Stromal cell of bone marrow (primary cell): ENCODE results near the gene CDH13.

Source experiments
- DNase-seq: peaks from one replicate; pipeline ENCODE4 v3.0.0-alpha.2; 2012; ENCODE audit warnings: low read depth

Gene CDH13

DNA sequence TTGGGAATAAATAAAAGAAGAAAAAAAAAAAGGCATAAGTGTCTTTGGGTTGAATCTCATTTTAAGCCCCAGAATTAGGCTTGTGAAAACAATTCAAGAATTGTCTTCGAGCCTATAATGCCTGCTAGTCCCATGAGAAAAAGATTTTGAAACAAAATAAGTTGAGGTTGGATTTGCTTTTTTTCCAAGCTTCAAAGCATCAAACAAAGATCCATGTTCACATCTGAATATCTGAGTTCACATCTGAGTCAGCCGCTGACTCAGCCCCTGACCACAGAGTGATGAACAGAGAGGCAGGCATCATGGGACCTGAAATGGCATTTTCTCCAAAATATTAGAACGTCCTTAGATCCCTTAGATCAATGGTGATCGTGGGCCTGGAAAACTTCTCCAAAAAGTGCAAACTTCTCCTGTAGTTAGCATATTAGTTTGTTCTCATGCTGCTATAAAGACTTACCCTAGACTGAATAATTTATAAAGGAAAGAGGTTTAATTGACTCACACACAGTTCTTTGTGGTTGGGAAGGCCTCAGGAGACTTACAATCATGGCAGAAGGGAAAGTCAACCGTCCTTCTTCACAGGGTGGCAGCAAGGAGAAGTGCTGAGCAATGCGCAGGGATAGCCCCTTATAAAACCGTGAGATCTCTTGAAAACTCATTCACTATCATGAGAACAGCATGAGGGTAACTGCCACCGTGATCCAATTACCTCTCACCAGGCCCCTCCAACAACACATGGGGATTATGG, 886.4 kb downstream of the CDH13 start:
- DNase-seq = peak; percentile 95

DNA sequence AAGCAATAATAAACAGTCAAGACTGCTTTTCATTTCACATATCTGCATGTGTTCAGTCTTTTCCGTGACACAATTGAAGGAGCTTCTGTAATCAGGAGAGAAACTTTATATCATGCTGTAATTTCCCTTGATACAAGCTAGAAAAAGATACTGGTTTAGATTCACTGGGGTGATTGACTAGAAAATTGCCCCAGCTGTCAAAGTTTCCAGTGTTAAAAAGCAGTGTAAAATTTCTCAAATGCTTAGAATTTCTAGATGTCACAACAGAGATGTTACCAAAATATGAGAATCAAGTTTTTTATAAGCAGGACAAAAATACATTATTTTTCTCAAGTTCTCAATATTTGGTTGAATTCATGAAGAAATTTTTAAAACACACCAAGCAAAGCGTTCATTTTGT, 888.6 kb downstream of the CDH13 start:
- no peak for DNase-seq

GRCh38 chr16:83516931-83517330, 890.2 kb downstream of the CDH13 start:
- no peak for DNase-seq

GRCh38 chr16:83517398-83517797, 890.6 kb downstream of the CDH13 start:
- no peak for DNase-seq

- no peak for DNase-seq
Observed at GRCh38 chr16:83520596-83520995, 893.8 kb downstream of the CDH13 start.

- DNase-seq = peak; percentile 59
Observed at GRCh38 chr16:83530293-83530692, 903.5 kb downstream of the CDH13 start.

GRCh38 chr16:83532634-83533033, 905.9 kb downstream of the CDH13 start:
- no peak for DNase-seq

GRCh38 chr16:83533193-83533592, 906.4 kb downstream of the CDH13 start:
- peak; percentile 24 for DNase-seq

GRCh38 chr16:83538707-83539106, 911.9 kb downstream of the CDH13 start:
- no peak for DNase-seq

DNA sequence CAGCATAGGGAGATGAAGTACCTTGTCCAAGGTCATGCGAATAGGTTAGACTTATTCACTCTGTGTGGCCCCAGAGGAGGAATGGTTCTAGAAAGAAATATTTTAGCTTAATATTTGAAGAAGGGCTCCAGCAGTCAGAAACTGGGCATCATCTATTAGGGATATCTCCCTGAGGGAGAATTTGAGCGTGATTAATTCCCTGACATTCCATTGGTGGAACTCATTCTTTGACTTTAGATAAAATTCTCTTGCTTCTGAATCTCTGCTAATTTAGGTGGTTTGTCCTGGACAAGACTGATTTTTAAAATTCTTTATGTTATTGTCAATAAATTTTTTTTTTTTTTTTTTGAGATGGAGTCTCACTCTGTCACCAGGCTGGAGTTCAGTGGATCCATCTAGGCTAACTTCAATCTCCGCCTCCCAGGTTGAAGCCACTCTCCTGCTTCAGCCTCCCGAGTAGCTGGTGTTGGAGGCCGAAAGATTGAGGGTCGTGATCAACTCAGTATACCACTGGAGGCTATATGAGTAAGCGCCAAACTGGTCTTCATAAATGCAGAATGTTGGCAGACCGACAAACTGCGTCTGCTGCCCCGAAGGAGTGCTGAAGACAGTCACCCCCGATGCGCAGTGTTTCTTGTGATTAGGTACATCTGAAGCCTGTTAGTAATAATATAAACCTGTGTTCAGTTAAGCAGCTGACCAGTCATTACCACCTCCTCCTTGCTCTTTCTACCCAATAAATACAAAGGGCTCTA, 913.1 kb downstream of the CDH13 start:
- DNase-seq = no peak

GRCh38 chr16:83541231-83541630, 914.5 kb downstream of the CDH13 start:
- DNase-seq = no peak

DNA sequence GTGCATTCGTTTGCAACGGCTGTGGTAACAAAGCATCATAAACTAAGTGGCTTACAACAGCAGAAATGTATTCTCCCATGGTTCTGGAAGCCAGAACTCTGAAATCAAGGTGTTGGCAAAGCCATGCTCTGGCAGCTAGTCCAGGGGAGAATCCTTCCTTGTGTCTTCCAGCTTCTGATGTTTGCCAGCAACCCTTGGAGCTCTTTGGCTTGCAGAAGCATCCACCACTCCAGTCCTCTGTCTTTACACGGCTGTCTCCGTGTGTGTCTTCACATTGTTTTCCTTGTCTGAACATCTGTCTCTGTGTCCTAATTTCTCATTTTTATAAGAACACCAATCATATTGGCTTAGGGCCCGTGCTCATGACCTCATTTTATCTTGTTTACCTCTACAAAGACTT, 915.7 kb downstream of the CDH13 start:
- no peak for DNase-seq

- DNase-seq = no peak
Observed at GRCh38 chr16:83549316-83550182, 922.8 kb downstream of the CDH13 start.

GRCh38 chr16:83550183-83550569, 923.4 kb downstream of the CDH13 start:
- DNase-seq = no peak

DNA sequence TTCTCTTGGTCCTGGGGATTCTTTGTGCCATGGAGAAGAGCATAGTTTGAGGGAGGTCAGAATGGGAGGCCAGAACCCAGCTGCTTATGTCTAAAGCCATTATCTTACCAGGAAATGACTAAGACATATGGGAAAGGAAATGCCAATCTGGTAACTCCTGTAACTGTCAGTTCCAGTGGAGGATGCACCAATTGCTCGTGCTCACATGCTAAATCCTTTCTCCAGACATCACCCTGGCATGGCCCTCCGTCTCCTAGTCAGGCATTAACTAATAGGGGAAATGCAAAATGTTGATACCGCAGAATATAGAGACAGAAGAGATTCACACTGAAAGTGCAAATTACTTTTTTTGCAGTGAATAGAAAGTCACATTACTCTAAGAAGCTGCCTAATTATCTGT, 925.5 kb downstream of the CDH13 start:
- peak; percentile 14 for DNase-seq

GRCh38 chr16:83552930-83553329, 926.2 kb downstream of the CDH13 start:
- DNase-seq = no peak

DNA sequence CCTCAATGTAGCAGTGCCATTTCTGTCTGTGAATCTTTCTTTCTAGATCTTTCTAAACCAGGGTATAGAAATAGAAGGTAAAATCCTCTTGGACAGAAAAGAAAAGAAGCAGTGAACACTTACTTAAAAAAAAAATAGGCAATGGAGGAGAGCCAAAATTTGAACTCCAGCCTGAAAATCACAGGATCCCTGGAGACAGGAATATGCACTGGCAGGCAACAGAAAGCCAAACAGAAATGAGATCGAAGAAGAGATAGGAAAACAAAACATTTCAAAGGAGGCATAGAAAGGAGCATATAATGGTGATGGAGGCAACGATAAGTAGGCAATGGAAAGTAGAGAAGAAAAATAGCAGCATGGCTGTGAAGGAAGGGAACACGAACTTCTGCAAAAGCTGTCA, 927.3 kb downstream of the CDH13 start:
- peak; percentile 21 for DNase-seq

DNA sequence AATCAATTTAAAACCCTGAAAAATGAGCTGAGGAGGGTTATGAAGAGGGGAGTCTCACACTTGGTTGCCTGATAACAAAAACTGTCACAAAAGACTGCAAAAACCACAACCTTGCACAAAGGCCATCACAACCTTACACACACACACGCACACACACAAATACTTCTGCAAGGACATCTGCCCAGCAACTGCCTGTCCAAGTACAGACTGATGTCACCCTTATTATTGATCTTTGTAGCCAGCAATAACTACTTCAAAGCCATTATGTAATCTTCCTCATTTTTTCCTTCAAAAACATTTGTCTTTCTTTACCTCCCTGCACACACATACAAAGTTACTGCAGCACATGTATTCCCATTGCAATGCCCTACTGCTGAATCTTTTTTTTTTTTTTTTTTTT, 927.8 kb downstream of the CDH13 start:
- no peak for DNase-seq

- DNase-seq = no peak
Observed at GRCh38 chr16:83561876-83562275, 935.1 kb downstream of the CDH13 start.

DNA sequence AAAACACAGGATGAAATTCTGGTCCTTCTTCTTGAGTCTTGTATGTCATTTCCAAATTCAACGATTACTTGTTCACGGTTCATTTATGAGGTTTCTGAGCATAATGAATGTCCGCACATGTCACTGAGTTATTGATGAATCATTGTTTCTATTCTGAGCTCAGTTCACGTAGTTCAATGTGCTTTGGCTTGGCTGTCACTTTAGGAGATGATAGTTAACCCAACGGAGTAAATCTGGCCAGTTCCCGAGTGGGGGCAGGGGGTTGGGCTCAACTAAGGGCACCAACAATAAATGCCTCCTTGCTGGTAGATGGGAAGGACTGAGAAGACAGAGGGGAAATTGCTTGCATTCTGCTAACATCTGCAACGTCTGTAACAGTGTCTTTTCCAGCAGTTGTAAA, 941.6 kb downstream of the CDH13 start:
- DNase-seq = no peak

GRCh38 chr16:83574388-83574787, 947.6 kb downstream of the CDH13 start:
- peak; percentile 66 for DNase-seq

GRCh38 chr16:83577078-83577745, 950.4 kb downstream of the CDH13 start:
- no peak for DNase-seq
